Fibroblast of skin of right biceps (primary cell): ENCODE results near the gene NGLY1.

ENCODE experiments used
- DNase-seq: peaks from one replicate; pipeline ENCODE4 v3.0.0-alpha.2; 2013

The NGLY1 gene, protein sequence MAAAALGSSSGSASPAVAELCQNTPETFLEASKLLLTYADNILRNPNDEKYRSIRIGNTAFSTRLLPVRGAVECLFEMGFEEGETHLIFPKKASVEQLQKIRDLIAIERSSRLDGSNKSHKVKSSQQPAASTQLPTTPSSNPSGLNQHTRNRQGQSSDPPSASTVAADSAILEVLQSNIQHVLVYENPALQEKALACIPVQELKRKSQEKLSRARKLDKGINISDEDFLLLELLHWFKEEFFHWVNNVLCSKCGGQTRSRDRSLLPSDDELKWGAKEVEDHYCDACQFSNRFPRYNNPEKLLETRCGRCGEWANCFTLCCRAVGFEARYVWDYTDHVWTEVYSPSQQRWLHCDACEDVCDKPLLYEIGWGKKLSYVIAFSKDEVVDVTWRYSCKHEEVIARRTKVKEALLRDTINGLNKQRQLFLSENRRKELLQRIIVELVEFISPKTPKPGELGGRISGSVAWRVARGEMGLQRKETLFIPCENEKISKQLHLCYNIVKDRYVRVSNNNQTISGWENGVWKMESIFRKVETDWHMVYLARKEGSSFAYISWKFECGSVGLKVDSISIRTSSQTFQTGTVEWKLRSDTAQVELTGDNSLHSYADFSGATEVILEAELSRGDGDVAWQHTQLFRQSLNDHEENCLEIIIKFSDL

GRCh38 chr3:25782938-25783660 is at the start of gene NGLY1:
Gene NGLY1, minus strand, starts transcription at chr3:25783443. Its CDS starts 53 bp downstream, at chr3:25783390.
- DNase-seq = peak; percentile 82

GRCh38 chr3:25831578-25831977 is 48.3 kb upstream of the NGLY1 start:
- peak; percentile 15 for DNase-seq

GRCh38 chr3:25830373-25831280 is 47.4 kb upstream of the NGLY1 start:
- DNase-seq = no peak

- DNase-seq = no peak
These were observed 43.3 kb upstream of the NGLY1 start for GRCh38 chr3:25826510-25826909.

DNA sequence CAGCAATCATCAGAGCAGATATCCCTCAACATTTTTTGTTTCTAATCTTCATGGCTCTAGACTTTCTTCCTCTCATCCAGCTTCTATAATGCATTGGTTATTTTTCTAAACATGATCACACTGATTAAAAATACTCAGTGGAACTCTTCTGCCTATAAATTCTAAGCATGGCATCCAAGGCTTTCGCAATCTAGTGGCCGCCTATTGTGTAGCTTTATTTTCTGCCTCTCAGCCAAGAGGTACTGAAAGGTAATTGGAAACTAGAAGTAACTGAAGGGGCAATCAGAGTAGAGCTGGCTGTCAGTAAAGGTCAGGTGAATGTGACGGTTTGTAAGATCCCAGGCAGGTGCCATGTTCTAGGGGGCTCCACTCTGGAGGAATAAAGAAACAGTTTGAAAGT is 40.1 kb upstream of the NGLY1 start:
- no peak for DNase-seq

DNA sequence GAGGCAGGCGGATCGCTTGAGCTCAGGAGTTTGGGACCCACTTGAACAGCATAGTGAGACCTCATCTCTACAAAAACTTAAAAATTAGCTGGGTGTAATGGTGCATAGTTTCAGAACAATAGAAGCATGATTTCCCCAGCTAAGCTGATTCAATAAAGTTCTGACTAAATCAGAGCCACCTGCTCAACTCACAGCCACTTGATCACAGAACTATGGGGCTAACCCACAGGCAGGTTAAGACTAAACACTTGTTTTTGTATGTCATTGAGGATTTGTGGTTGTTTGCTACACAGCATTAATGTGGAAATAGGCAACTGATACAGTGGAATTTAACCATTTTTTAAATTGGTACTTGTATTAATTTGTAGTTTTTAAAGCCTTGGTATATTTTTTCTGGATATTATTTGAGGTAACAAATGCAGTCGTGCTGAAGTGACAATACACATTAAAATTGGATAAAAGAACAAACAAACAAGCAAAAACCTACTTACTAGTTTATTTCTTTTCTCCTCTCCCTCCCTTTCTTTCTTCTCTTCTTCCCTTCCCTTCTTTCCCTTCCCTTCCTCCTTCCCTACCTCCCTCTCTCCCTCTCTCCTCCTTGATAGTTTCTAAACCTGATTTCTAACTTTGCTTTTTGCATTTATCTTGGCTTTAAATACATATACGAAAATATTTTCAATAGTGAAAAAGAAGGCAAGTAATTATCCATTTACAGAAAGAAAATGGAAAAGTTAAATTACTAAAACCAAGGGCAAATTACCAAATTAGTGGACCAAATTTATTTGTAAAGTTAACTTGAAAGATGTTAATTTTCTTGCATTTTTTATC is 38.7 kb upstream of the NGLY1 start:
- no peak for DNase-seq

GRCh38 chr3:25820816-25821486 is 37.7 kb upstream of the NGLY1 start:
- no peak for DNase-seq

GRCh38 chr3:25820366-25820765 is 37.1 kb upstream of the NGLY1 start:
- DNase-seq = peak; percentile 92

DNA sequence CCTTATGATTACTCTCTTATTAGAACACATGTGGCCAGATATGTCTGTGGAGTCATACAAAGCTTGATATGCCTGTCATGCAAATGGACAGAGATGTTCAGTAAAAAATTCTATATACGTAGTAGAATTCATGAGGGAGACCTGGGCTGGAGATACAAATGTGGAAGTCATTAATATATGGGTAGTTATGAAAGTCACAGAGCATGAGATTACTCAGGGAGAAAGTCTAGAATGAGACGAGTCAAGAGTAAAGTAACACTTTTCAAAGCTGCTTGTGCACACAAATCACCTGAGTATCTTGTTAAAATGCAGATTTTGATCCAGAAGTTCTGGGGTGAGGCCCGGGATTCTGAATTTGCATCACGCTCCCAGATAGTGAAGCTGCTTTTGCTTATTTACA is 35.1 kb upstream of the NGLY1 start:
- no peak for DNase-seq

GRCh38 chr3:25817638-25818037 is 34.4 kb upstream of the NGLY1 start:
- no peak for DNase-seq

DNA sequence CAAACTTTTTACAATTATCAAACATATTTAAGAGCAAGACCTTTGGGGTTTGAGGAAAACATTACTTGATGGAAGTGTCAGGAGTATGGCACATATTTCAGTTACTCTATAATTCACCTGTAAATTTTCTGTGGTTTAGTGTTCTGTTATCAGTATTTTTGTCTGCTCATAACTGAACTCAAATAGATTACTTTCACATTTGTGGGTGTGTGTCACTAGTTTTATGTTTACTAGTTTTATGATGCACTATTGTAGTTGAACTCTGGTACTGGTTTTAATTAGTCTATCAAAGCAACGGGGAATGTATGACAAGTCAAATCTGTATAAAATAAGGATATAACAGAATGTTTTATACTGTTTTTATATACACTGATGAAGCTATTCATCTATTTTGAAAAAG is 33.9 kb upstream of the NGLY1 start:
- DNase-seq = no peak

GRCh38 chr3:25812644-25813043 is 29.4 kb upstream of the NGLY1 start:
- no peak for DNase-seq

GRCh38 chr3:25804676-25805075 is 21.4 kb upstream of the NGLY1 start:
- no peak for DNase-seq

- DNase-seq = no peak
These were observed 20.6 kb upstream of the NGLY1 start for GRCh38 chr3:25803833-25804232.

- no peak for DNase-seq
These were observed 18.5 kb upstream of the NGLY1 start for GRCh38 chr3:25801786-25802185.

GRCh38 chr3:25789596-25790556 is 6.6 kb upstream of the NGLY1 start, which contains the start of gene OXSM:
Gene OXSM, plus strand, starts transcription at chr3:25790090. Its CDS starts 931 bp downstream, at chr3:25791021.
- DNase-seq = peak; percentile 90

DNA sequence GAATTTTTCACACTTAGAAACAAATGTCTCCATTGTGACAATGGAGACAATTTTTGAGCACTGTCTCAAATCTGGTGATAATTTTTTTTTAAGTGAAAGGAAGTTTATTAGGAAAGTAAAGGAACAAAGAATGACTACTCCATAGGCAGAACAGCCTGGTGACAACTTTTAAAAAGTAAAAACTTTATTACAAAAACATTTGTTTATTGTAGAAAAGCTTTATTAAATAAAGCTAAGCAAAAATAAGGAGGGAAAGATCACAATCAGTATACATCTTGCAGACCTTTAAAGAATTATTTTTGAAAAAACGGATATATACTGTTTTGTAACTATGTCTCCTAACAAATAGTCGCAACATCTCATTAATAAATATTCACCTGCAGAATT is 6.0 kb upstream of the NGLY1 start:
- no peak for DNase-seq

- DNase-seq = no peak
These were observed 4.4 kb upstream of the NGLY1 start for GRCh38 chr3:25787689-25788088.

GRCh38 chr3:25785826-25786225 is 2.6 kb upstream of the NGLY1 start:
- no peak for DNase-seq

GRCh38 chr3:25784971-25785370 is 1.7 kb upstream of the NGLY1 start:
- DNase-seq = no peak
